HEK293T (cell line): ENCODE results near the gene CDH4.

ENCODE experiments used
- ARNT ChIP-seq: fragments of 450-650 bp; IDR thresholded peaks from 2 replicates; pipeline ENCODE4 v1.6.1; 2017; ENCODE audit warnings: mild to moderate bottlenecking
- BHLHE40 ChIP-seq: fragments of 450-650 bp; IDR thresholded peaks from 2 replicates; pipeline ENCODE4 v1.6.1; 2016; ENCODE audit warnings: mild to moderate bottlenecking, moderate library complexity, borderline replicate concordance
- ELF4 ChIP-seq: fragments of 450-650 bp; IDR thresholded peaks from 2 replicates; pipeline ENCODE4 v1.6.1; 2017; ENCODE audit warnings: antibody characterized with exemption
- FOXA1 ChIP-seq: fragments of 450-650 bp; IDR thresholded peaks from 2 replicates; pipeline ENCODE4 v1.6.1; 2016; ENCODE audit warnings: mild to moderate bottlenecking
- FOXK2 ChIP-seq: fragments of 450-650 bp; IDR thresholded peaks from 2 replicates; pipeline ENCODE4 v1.6.1; 2016; ENCODE audit warnings: mild to moderate bottlenecking
- FOXM1 ChIP-seq: fragments of 450-650 bp; IDR thresholded peaks from 2 replicates; pipeline ENCODE4 v1.6.1; 2017; ENCODE audit warnings: mild to moderate bottlenecking, borderline replicate concordance
- HDGF ChIP-seq: fragments of 450-650 bp; IDR thresholded peaks from 2 replicates; pipeline ENCODE4 v1.6.1; 2017; ENCODE audit warnings: antibody characterized with exemption, borderline replicate concordance
- L3MBTL2 ChIP-seq: fragments of 450-650 bp; conservative IDR thresholded peaks from 2 replicates; pipeline ENCODE4 v1.6.1; 2016; ENCODE audit warnings: mild to moderate bottlenecking
- NFRKB ChIP-seq: fragments of 450-650 bp; IDR thresholded peaks from 2 replicates; pipeline ENCODE4 v1.6.1; 2016; ENCODE audit warnings: mild to moderate bottlenecking, moderate library complexity
- SP1 ChIP-seq: fragments of 450-650 bp; IDR thresholded peaks from 2 replicates; pipeline ENCODE4 v1.6.1; 2017
- SUZ12 ChIP-seq: fragments of 450-650 bp; IDR thresholded peaks from 2 replicates; pipeline ENCODE4 v1.6.1; 2016; ENCODE audit warnings: mild to moderate bottlenecking
- TARDBP ChIP-seq: fragments of 450-650 bp; IDR thresholded peaks from 2 replicates; pipeline ENCODE4 v1.6.1; 2016
- ZNF384 ChIP-seq: fragments of 450-650 bp; IDR thresholded peaks from 2 replicates; pipeline ENCODE4 v1.6.1; 2016
- TF ChIP-seq, protein P1 (sequence below): fragments of 450-650 bp; IDR thresholded peaks from 2 replicates; pipeline ENCODE4 v1.6.1; 2016

DNA sequence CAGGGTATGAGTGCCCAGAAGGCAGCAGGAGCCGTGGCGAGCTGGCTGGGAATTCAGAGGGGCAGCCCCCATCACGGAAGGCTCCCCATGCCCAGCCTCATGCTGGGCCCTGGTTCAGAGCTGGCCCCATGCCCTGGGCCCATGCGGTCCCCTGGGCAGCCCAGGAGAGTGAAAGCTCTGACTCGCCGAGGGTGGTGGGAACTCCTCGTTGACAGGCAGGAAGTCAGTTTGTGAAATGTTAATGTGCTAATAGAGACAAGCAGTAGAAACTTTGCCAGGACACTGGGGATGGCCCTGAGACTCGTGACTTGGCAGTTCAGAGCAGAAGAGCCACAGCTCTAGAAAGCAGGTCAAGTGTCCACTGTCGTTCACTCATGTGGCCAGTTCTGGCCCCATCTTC lies 460.6 kb downstream of the CDH4 start:
- TF ChIP-seq, protein P1, sequence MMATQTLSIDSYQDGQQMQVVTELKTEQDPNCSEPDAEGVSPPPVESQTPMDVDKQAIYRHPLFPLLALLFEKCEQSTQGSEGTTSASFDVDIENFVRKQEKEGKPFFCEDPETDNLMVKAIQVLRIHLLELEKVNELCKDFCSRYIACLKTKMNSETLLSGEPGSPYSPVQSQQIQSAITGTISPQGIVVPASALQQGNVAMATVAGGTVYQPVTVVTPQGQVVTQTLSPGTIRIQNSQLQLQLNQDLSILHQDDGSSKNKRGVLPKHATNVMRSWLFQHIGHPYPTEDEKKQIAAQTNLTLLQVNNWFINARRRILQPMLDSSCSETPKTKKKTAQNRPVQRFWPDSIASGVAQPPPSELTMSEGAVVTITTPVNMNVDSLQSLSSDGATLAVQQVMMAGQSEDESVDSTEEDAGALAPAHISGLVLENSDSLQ, result no peak
- TF ChIP-seq BHLHE40, result no peak
- TF ChIP-seq HDGF, result no peak
- no peak for TF ChIP-seq FOXM1
- TF ChIP-seq FOXA1, result no peak
- TF ChIP-seq TARDBP, result no peak
- no peak for TF ChIP-seq ZNF384
- TF ChIP-seq SUZ12, result no peak
- no peak for TF ChIP-seq ARNT
- TF ChIP-seq FOXK2, result no peak
- TF ChIP-seq ELF4, result no peak
- no peak for TF ChIP-seq L3MBTL2
- TF ChIP-seq NFRKB, result no peak
- no peak for TF ChIP-seq SP1
